H1 (cell line): Measurements from ENCODE around the gene CCDC137. TPM values are rescaled to one million over a fixed set of nuclear protein-coding genes. Genes with fewer than 3 reads are reported as not detected.

Source experiments
- CTCF ChIA-PET: fragments of 300-600 bp; sonication (Branson Sonifier 250); formaldehyde crosslinking; loops from one replicate; lab custom pipeline; 2021; ENCODE audit not compliant: partially characterized antibody; lab: Charles Lee
- POLR2A ChIA-PET: fragments of 300-600 bp; sonication (Branson Sonifier 250); formaldehyde crosslinking; loops from one replicate; lab custom pipeline; 2021; ENCODE audit warnings: inconsistent platforms; ENCODE audit not compliant: partially characterized antibody; lab: Charles Lee
- DNase-seq, 2 experiments: peaks; one replicate each; pipeline versions ENCODE4 v3.0.0 to v3.0.0-alpha.2; 2010 to 2022; ENCODE audit warnings: low spot score in 2 of 2, low read depth in 1 of 2, mixed read lengths in 1 of 2
- FAIRE-seq: peaks from 2 replicates; lab custom pipeline; 2011; peaks lifted over from hg19 to GRCh38; lab: Jason Lieb, UNC
- H2AFZ ChIP-seq: 2 replicates; pipeline ENCODE4 v1.8.1; 2012; ENCODE audit warnings: low read length, inconsistent platforms
- H2AK5ac ChIP-seq: 2 replicates; pipeline ENCODE4 v1.6.1; 2013; ENCODE audit warnings: low read depth, low read length
- H2BK120ac ChIP-seq: replicated peaks from 2 replicates; pipeline ENCODE3; 2013; ENCODE audit warnings: low read depth, low read length, inconsistent platforms
- H2BK12ac ChIP-seq: 2 replicates; pipeline ENCODE4 v1.6.1; 2013; ENCODE audit warnings: low read depth, low read length
- H2BK15ac ChIP-seq: 2 replicates; pipeline ENCODE4 v1.6.1; 2013; ENCODE audit warnings: low read length
- H2BK20ac ChIP-seq: 2 replicates; pipeline ENCODE4 v1.6.1; 2013; ENCODE audit warnings: low read length
- H2BK5ac ChIP-seq: 2 replicates; pipeline ENCODE4 v1.6.1; 2013; ENCODE audit warnings: low read depth, low read length
- H3K14ac ChIP-seq: 2 replicates; pipeline ENCODE4 v1.6.1; 2013; ENCODE audit warnings: inconsistent platforms; ENCODE audit not compliant: insufficient read length
- H3K18ac ChIP-seq: 2 replicates; pipeline ENCODE4 v1.6.1; 2013; ENCODE audit warnings: low read length; ENCODE audit errors: extremely low read depth
- H3K23ac ChIP-seq: 2 replicates; pipeline ENCODE4 v1.6.1; 2013; ENCODE audit warnings: inconsistent platforms; ENCODE audit not compliant: insufficient read length
- H3K23me2 ChIP-seq: 2 replicates; pipeline ENCODE4 v1.6.1; 2013; ENCODE audit warnings: low read depth, low read length
- H3K27ac ChIP-seq: 2 replicates; pipeline ENCODE4 v1.6.1; 2011; ENCODE audit warnings: low read depth, low read length, inconsistent platforms
- H3K27me3 ChIP-seq, 4 experiments: replicated peaks in 1 of 4; 1 replicate in 1 of 4; 2 replicates in 3 of 4; pipeline versions ENCODE4 v1.6.1 to v1.8.1; 2011 to 2013; ENCODE audit warnings: low read length in 3 of 4, mild to moderate bottlenecking in 3 of 4, inconsistent platforms in 2 of 4, mixed read lengths in 2 of 4, moderate library complexity in 1 of 4; ENCODE audit not compliant: control insufficient read depth in 3 of 4, insufficient read depth in 3 of 4; ENCODE audit errors: extremely low read depth in 1 of 4
- H3K36me3 ChIP-seq, 4 experiments: 2 replicates each; pipeline versions ENCODE4 v1.6.1 to v1.8.1; 2011 to 2013; ENCODE audit warnings: mild to moderate bottlenecking in 4 of 4, low read length in 3 of 4, moderate library complexity in 2 of 4, control low read depth in 1 of 4, inconsistent platforms in 1 of 4; ENCODE audit not compliant: insufficient read depth in 4 of 4, control insufficient read depth in 2 of 4
- H3K4ac ChIP-seq: replicated peaks from 2 replicates; pipeline ENCODE3; 2013; ENCODE audit warnings: low read length, low read depth, mixed read lengths, inconsistent platforms; ENCODE audit not compliant: insufficient read length
- H3K4me1 ChIP-seq, 4 experiments: replicated peaks in 1 of 4; 1 replicate in 1 of 4; 2 replicates in 3 of 4; pipeline versions ENCODE4 v1.6.1 to v1.8.1; 2011 to 2013; ENCODE audit warnings: low read length in 3 of 4, inconsistent platforms in 2 of 4, mixed read lengths in 1 of 4; ENCODE audit not compliant: insufficient read depth in 4 of 4, control insufficient read depth in 3 of 4
- H3K4me2 ChIP-seq, 2 experiments: 2 replicates each; pipeline versions ENCODE4 v1.6.1 to v1.8.1; 2011 to 2013; ENCODE audit warnings: low read depth in 2 of 2, low read length in 2 of 2, control low read depth in 1 of 2, inconsistent platforms in 1 of 2, mild to moderate bottlenecking in 1 of 2; ENCODE audit not compliant: insufficient read depth in 1 of 2
- H3K4me3 ChIP-seq, 4 experiments: fragments of 200-600, 300-600 bp in 1 of 4; sonication (generic), shearing (Covaris generic), sonication (Bioruptor Twin) in 1 of 4; 2 replicates each; pipeline versions ENCODE4 v1.5.1 to v1.8.1; 2011 to 2016; ENCODE audit warnings: low read length in 4 of 4, low read depth in 3 of 4, control low read depth in 2 of 4, inconsistent platforms in 2 of 4, mild to moderate bottlenecking in 2 of 4, mixed read lengths in 1 of 4, moderate library complexity in 1 of 4; ENCODE audit not compliant: insufficient read depth in 2 of 4; ENCODE audit errors: extremely low read depth in 1 of 4
- H3K56ac ChIP-seq: replicated peaks from 2 replicates; pipeline ENCODE3; 2013; ENCODE audit warnings: low read depth, mild to moderate bottlenecking, mixed read lengths, low read length, inconsistent platforms; ENCODE audit not compliant: insufficient read length
- H3K79me1 ChIP-seq: 2 replicates; pipeline ENCODE4 v1.6.1; 2013; ENCODE audit warnings: low read depth, low read length, control low read depth
- H3K79me2 ChIP-seq, 2 experiments: 2 replicates each; pipeline versions ENCODE4 v1.6.1 to v1.8.1; 2012 to 2013; ENCODE audit warnings: low read length in 2 of 2, mild to moderate bottlenecking in 2 of 2, inconsistent platforms in 1 of 2; ENCODE audit not compliant: insufficient read depth in 2 of 2, control insufficient read depth in 1 of 2
- H3K9ac ChIP-seq, 4 experiments: replicated peaks in 1 of 4; 1 replicate in 1 of 4; 2 replicates in 3 of 4; pipeline versions ENCODE4 v1.6.1 to v1.8.1; 2011 to 2013; ENCODE audit warnings: low read depth in 3 of 4, low read length in 3 of 4, control low read depth in 2 of 4, mild to moderate bottlenecking in 2 of 4, moderate library complexity in 2 of 4, inconsistent platforms in 1 of 4; ENCODE audit errors: extremely low read depth in 1 of 4
- H3K9me3 ChIP-seq, 2 experiments: 2 replicates each; pipeline versions ENCODE4 v1.6.1 to v1.8.1; 2012 to 2013; ENCODE audit warnings: mild to moderate bottlenecking in 2 of 2, moderate library complexity in 2 of 2, control low read depth in 1 of 2, inconsistent platforms in 1 of 2, low read depth in 1 of 2, low read length in 1 of 2, mixed read lengths in 1 of 2; ENCODE audit not compliant: insufficient read depth in 2 of 2
- H4K20me1 ChIP-seq, 2 experiments: replicated peaks in 1 of 2; 2 replicates each; pipeline versions ENCODE3 to v1.8.1; 2011 to 2013; ENCODE audit warnings: inconsistent platforms in 2 of 2, low read length in 2 of 2, mild to moderate bottlenecking in 1 of 2; ENCODE audit not compliant: insufficient read depth in 2 of 2, control insufficient read depth in 1 of 2
- H4K5ac ChIP-seq: 2 replicates; pipeline ENCODE4 v1.6.1; 2013; ENCODE audit warnings: low read length, low read depth, mixed read lengths, inconsistent platforms; ENCODE audit not compliant: insufficient read length
- H4K8ac ChIP-seq: 2 replicates; pipeline ENCODE4 v1.8.0; 2013; ENCODE audit warnings: mild to moderate bottlenecking, moderate library complexity, low read length, inconsistent platforms; ENCODE audit not compliant: insufficient read depth; ENCODE audit errors: extremely low read depth
- H4K91ac ChIP-seq: replicated peaks from 2 replicates; pipeline ENCODE3; 2013; ENCODE audit warnings: low read length, mixed read lengths, inconsistent platforms; ENCODE audit not compliant: insufficient read length
- BACH1 ChIP-seq: IDR thresholded peaks from 2 replicates; pipeline ENCODE4 v1.6.1; 2012; ENCODE audit warnings: low read length, improper control_type of control experiment
- CREB1 ChIP-seq: IDR thresholded peaks from 2 replicates; pipeline ENCODE4 v1.6.1; 2012; ENCODE audit warnings: inconsistent platforms
- EP300 ChIP-seq, 2 experiments: IDR thresholded peaks; 1 replicate in 1 of 2; 2 replicates in 1 of 2; pipeline ENCODE4 v1.6.1; 2011 to 2012; ENCODE audit warnings: low read depth in 2 of 2, low read length in 2 of 2, mild to moderate bottlenecking in 2 of 2, borderline replicate concordance in 1 of 2, inconsistent platforms in 1 of 2, moderate library complexity in 1 of 2
- KDM5A ChIP-seq: fragments of 200-600 bp; IDR thresholded peaks from 2 replicates; pipeline ENCODE4 v1.7.1; 2012; ENCODE audit warnings: mild to moderate bottlenecking, low read length, inconsistent platforms, mixed read lengths
- WGBS, 2 experiments: shearing (Covaris generic) in 1 of 2; methylation state at CpG; one replicate each; pipeline versions ENCODE4 v1.1.6 to v1.1.7; 2013 to 2015; ENCODE audit warnings: low lambda C conversion rate in 2 of 2, mixed read lengths in 2 of 2, inconsistent platforms in 1 of 2, low coverage in 1 of 2, missing lambda C conversion rate in 1 of 2; ENCODE audit not compliant: insufficient replicate concordance in 2 of 2, insufficient coverage in 1 of 2, insufficient read length in 1 of 2; ENCODE audit errors: extremely low coverage in 1 of 2, missing lambda C conversion rate in 1 of 2; 5-methylcytosine and 5-hydroxymethylcytosine counted together
- polyA plus RNA-seq, 7 experiments: library from polyadenylated mRNA; depleted of rRNA in 3 of 7; stranded (reverse) in 5 of 7; unstranded in 2 of 7; fragments of >200 nt in 5 of 7; fragments of 200-250 nt in 2 of 7; gene quantifications; 1 replicate in 5 of 7; 2 replicates in 1 of 7; 4 replicates in 1 of 7; pipeline versions ENCODE4 v1.2.1 to v1.2.3, GENCODE V29; 2011 to 2013; ENCODE audit warnings: missing spikeins in 2 of 7, mixed read lengths in 2 of 7
- total RNA-seq: library from RNA; stranded (reverse); fragmentation: NEBNext Ultra II Directional; extraction: Animal tissue kit (Norgen Biotek cat#: 25700); gene quantifications from 2 replicates; pipeline ENCODE4 v1.2.1, GENCODE V29; 2021

The CCDC137 gene
- total and polyA plus RNA-seq, 2 of the 8 experiments (the other 6 are each of a cell fraction or from before 2014, with no cell fraction given): 17.6 to 38.6 TPM

- Histone ChIP-seq H3K27me3 (no peaks in the 10 kb centered on the region; a peak in 1 of 7 replicates), H3K79me2 (peaks cover 4 to 39% of the 10 kb centered on the region in 2 experiments; a peak in 3 of 4 replicates), H3K4me3 (peak overlapping the region; percentile 76 to 89 (median 87)), H2BK20ac (no peak overlapping the region), H3K27ac (peak overlapping the region; percentile 58), H3K23ac (no peak overlapping the region), H2BK12ac (no peak overlapping the region), H3K23me2 (peaks cover 12% of the 10 kb centered on the region), H2AFZ (no peak overlapping the region)
- DNase-seq: no peak
- CTCF ChIA-PET: interaction anchor here (0.8 to 2.9 kb wide), 6 partner anchors 11 to 27 kb away, joined by 3 to 10 read pairs (median 4); no protein-coding TSS in a partner anchor
- POLR2A ChIA-PET: interaction anchor here (0.8 to 28.4 kb wide), 12 partner anchors 7 to 195 kb away, joined by 3 to 436 read pairs (median 6); partner anchors contain the start of genes CCDC137, MRPL12, NPLOC4 and OXLD1
- TF ChIP-seq EP300 (IDR thresholded peaks at IDR 0.05; ENCODE audit: borderline replicate concordance in 1 of 2, low read depth in 2 of 2, low read length in 2 of 2) (no peak), BACH1 (0 out of 2 replicates have a peak, but pooled peaks have one; percentile 41), KDM5A (0 out of 2 replicates have a peak, but pooled peaks have one; percentile 42), CREB1 (no peak)
- TF ChIP-seq, all 59 proteins: peak for 2
- H2BK15ac ChIP-seq: no peak overlapping the region
- H3K4me1 ChIP-seq: peaks cover 3 to 14% (median 7%) of the 10 kb centered on the region in 4 experiments; a peak in 6 of 7 replicates
- H4K20me1 ChIP-seq: peaks cover 0 to 23% of the 10 kb centered on the region in 2 experiments
- H3K36me3 ChIP-seq: peaks cover 2 to 15% (median 10%) of the 10 kb centered on the region in 4 experiments; a peak in 6 of 8 replicates
- no peak overlapping the region for H2AK5ac ChIP-seq
- peak overlapping the region; percentile 34 for H4K91ac ChIP-seq
- peak overlapping the region; percentile 77 to 84 for H3K4me2 ChIP-seq
- peak overlapping the region; percentile 70 for H3K56ac ChIP-seq
- no peaks in the 10 kb centered on the region for H3K9me3 ChIP-seq
- peak overlapping the region; percentile 35 to 76 (median 73) for H3K9ac ChIP-seq
- no peak for FAIRE-seq
- peak overlapping the region; percentile 60; the same call in 1 of the 2 replicates for H2BK5ac ChIP-seq
- H4K5ac ChIP-seq: peak overlapping the region; percentile 56
- H3K79me1 ChIP-seq: peaks cover 15% of the 10 kb centered on the region
- H3K4ac ChIP-seq: no peak overlapping the region
- H4K8ac ChIP-seq: peak overlapping the region; percentile 83
- WGBS, 2 experiments: 3% methylated on average over 20 of the region's 37 CpGs; no CpG with 5 or more reads in 1 of the 2 experiments
- no peak overlapping the region for H3K14ac ChIP-seq
- no peak overlapping the region for H2BK120ac ChIP-seq
- H3K18ac ChIP-seq: peak overlapping the region; percentile 32; the same call in 1 of the 2 replicates
These were observed 16.7 kb downstream of the CCDC137 start for GRCh38 chr17:81683208-81683583.
